ENCODE data around the gene SIT1.
"Not testable (repeated sequence)": the region's sequence is repeated elsewhere in the genome, so short reads cannot be mapped to it uniquely, and the experiment has no call there.

The SIT1 gene

GRCh38 chr9:35637427-35637955 is 13.2 kb downstream of the SIT1 start:
- not testable (repeated sequence) for DNase-seq (ENCODE audit: low spot score)

GRCh38 chr9:35636877-35637246 is 13.9 kb downstream of the SIT1 start:
- not testable (repeated sequence) for DNase-seq (ENCODE audit: low spot score)

- DNase-seq (ENCODE audit: low spot score): peak; percentile 52
Measured at GRCh38 chr9:35636135-35636876, 14.4 kb downstream of the SIT1 start.

GRCh38 chr9:35635730-35636129 is 15.0 kb downstream of the SIT1 start:
- no peak for DNase-seq (ENCODE audit: low spot score)

GRCh38 chr9:35629597-35629996 is 21.1 kb downstream of the SIT1 start:
- no peak for DNase-seq (ENCODE audit: low spot score)

GRCh38 chr9:35628389-35628991 is 22.2 kb downstream of the SIT1 start:
- no peak for DNase-seq (ENCODE audit: low spot score)

GRCh38 chr9:35627575-35627974 is 23.2 kb downstream of the SIT1 start:
- no peak for DNase-seq (ENCODE audit: low spot score)

GRCh38 chr9:35619800-35620158 is 31.0 kb downstream of the SIT1 start:
- no peak for DNase-seq (ENCODE audit: low spot score)

GRCh38 chr9:35618854-35619799 is 31.6 kb downstream of the SIT1 start:
- no peak for DNase-seq (ENCODE audit: low spot score)

GRCh38 chr9:35618325-35618727 is 32.4 kb downstream of the SIT1 start, which contains the start of gene CD72:
TSS of gene CD72 (minus strand) at chr9:35618413. CDS start at chr9:35618303, 110 bp downstream.
- no peak for DNase-seq (ENCODE audit: low spot score)

- no peak for DNase-seq (ENCODE audit: low spot score)
Measured at GRCh38 chr9:35617548-35617947, 33.2 kb downstream of the SIT1 start.

GRCh38 chr9:35616681-35617459 is 33.9 kb downstream of the SIT1 start:
- DNase-seq (ENCODE audit: low spot score): no peak

GRCh38 chr9:35615981-35616680 is 34.6 kb downstream of the SIT1 start:
- DNase-seq (ENCODE audit: low spot score): no peak

- DNase-seq (ENCODE audit: low spot score): no peak
Measured at GRCh38 chr9:35612843-35613242, 37.9 kb downstream of the SIT1 start.

GRCh38 chr9:35612066-35612465 is 38.7 kb downstream of the SIT1 start:
- not testable (repeated sequence) for DNase-seq (ENCODE audit: low spot score)

- DNase-seq (ENCODE audit: low spot score): peak; percentile 66
Measured at GRCh38 chr9:35611230-35611797, 39.4 kb downstream of the SIT1 start.

GRCh38 chr9:35609820-35610163 is 40.9 kb downstream of the SIT1 start:
- no peak for DNase-seq (ENCODE audit: low spot score)

- DNase-seq (ENCODE audit: low spot score): no peak
Measured at GRCh38 chr9:35609001-35609819, 41.5 kb downstream of the SIT1 start.

- DNase-seq (ENCODE audit: low spot score): no peak
Measured at GRCh38 chr9:35608221-35608620, 42.5 kb downstream of the SIT1 start.

- no peak for DNase-seq (ENCODE audit: low spot score)
Measured at GRCh38 chr9:35606726-35607125, 44.0 kb downstream of the SIT1 start.

All from pons (tissue), 1 donor.